GM23338 (cell line): ENCODE results near the gene OR5H6. TPM values are rescaled to one million over a fixed set of nuclear protein-coding genes. Genes with fewer than 3 reads are reported as not detected.

Experiments
- polyA plus RNA-seq: library from polyadenylated mRNA; unstranded; fragments of >200 nt; fragmentation: Nextera tagmentation; extraction: Ambion mirVana; gene quantifications from 2 replicates; pipeline ENCODE4 v1.2.1, GENCODE V29; 2016
- total RNA-seq: library from RNA; depleted of rRNA; stranded (reverse); fragments of >200 nt; shearing (Covaris generic); gene quantifications from 2 replicates; pipeline ENCODE4 v1.2.3, GENCODE V29; 2014; rRNA removed

Gene OR5H6
- total and polyA plus RNA-seq, 2 experiments from 2014 or later: 0.37 TPM; not detected in 1

Other genes with a start within 250 kb of the OR5H6 start
- gene GABRR3, start 228.9 kb upstream of the OR5H6 start, total RNA-seq: not detected in 2 replicates
- not detected in 2 replicates for gene GABRR3, start 228.9 kb upstream of the OR5H6 start, polyA plus RNA-seq
- gene OR5AC2, start 177.1 kb upstream of the OR5H6 start, total RNA-seq: not detected in 2 replicates
- gene OR5AC2, start 177.1 kb upstream of the OR5H6 start, polyA plus RNA-seq: not detected in 2 replicates
- not detected in 2 replicates for gene OR5H1, start 133.5 kb upstream of the OR5H6 start, total RNA-seq
- not detected in 2 replicates for gene OR5H1, start 133.5 kb upstream of the OR5H6 start, polyA plus RNA-seq
- gene OR5H14, start 116.8 kb upstream of the OR5H6 start, total RNA-seq: not detected in 2 replicates
- gene OR5H14, start 116.8 kb upstream of the OR5H6 start, polyA plus RNA-seq: 0.05 TPM in 1 of 2 replicates, not detected in the other
- gene OR5H15, start 97.5 kb upstream of the OR5H6 start, total RNA-seq: not detected in 2 replicates
- not detected in 2 replicates for gene OR5H15, start 97.5 kb upstream of the OR5H6 start, polyA plus RNA-seq
- not detected in 2 replicates for gene OR5H2, start 18.3 kb downstream of the OR5H6 start, total RNA-seq
- gene OR5H2, start 18.3 kb downstream of the OR5H6 start, polyA plus RNA-seq: 0.56 and 1.1 TPM in 2 replicates
- gene OR5K4, start 89.6 kb downstream of the OR5H6 start, total RNA-seq: not detected in 2 replicates
- not detected in 2 replicates for gene OR5K4, start 89.6 kb downstream of the OR5H6 start, polyA plus RNA-seq
- gene OR5K3, start 126.4 kb downstream of the OR5H6 start, total RNA-seq: not detected in 2 replicates
- gene OR5K3, start 126.4 kb downstream of the OR5H6 start, polyA plus RNA-seq: not detected in 2 replicates
- not detected in 2 replicates for gene OR5K1, start 199.0 kb downstream of the OR5H6 start, total RNA-seq
- not detected in 2 replicates for gene OR5K1, start 199.0 kb downstream of the OR5H6 start, polyA plus RNA-seq
- gene OR5K2, start 233.4 kb downstream of the OR5H6 start, total RNA-seq: not detected in 2 replicates
- gene OR5K2, start 233.4 kb downstream of the OR5H6 start, polyA plus RNA-seq: not detected in 2 replicates